Mesenchymal stem cell (in vitro differentiated cells and primary cell): ENCODE measurements around the gene L3MBTL1.
A peak's percentile ranks its signal among the peaks of the same experiment; 100 is the strongest.

Experiments
- DNase-seq: peaks from one replicate; pipeline ENCODE4 v3.0.0-alpha.2; 2013
- H2AFZ ChIP-seq: one replicate; pipeline ENCODE4 v1.6.1; 2013; ENCODE audit warnings: low read depth, mild to moderate bottlenecking, control low read depth, inconsistent platforms, low read length, moderate library complexity
- H2AK5ac ChIP-seq: 2 replicates; pipeline ENCODE4 v1.6.1; 2013; ENCODE audit warnings: low read length, moderate library complexity, mild to moderate bottlenecking, inconsistent platforms; ENCODE audit not compliant: severe bottlenecking
- H2BK120ac ChIP-seq: one replicate; pipeline ENCODE4 v1.6.1; 2013; ENCODE audit warnings: low read depth, mild to moderate bottlenecking, inconsistent platforms, low read length, moderate library complexity
- H2BK12ac ChIP-seq, 2 experiments: one replicate each; pipeline ENCODE4 v1.6.1; 2013; ENCODE audit warnings: inconsistent platforms in 2 of 2, low read length in 2 of 2, mild to moderate bottlenecking in 2 of 2, moderate library complexity in 2 of 2, control low read depth in 1 of 2
- H2BK15ac ChIP-seq: one replicate; pipeline ENCODE4 v1.6.1; 2013; ENCODE audit warnings: mild to moderate bottlenecking, low read depth, inconsistent platforms; ENCODE audit not compliant: poor library complexity, severe bottlenecking
- H2BK5ac ChIP-seq: 2 replicates; pipeline ENCODE4 v1.6.1; 2013; ENCODE audit warnings: low read depth, mild to moderate bottlenecking, low read length, control low read depth, inconsistent platforms; ENCODE audit not compliant: poor library complexity, severe bottlenecking
- H3K14ac ChIP-seq, 2 experiments: one replicate each; pipeline ENCODE4 v1.6.1; 2013; ENCODE audit warnings: inconsistent platforms in 2 of 2, low read length in 2 of 2, control low read depth in 1 of 2, mild to moderate bottlenecking in 1 of 2, moderate library complexity in 1 of 2
- H3K18ac ChIP-seq, 2 experiments: one replicate each; pipeline ENCODE4 v1.6.1; 2013; ENCODE audit warnings: inconsistent platforms in 2 of 2, low read length in 2 of 2, control low read depth in 1 of 2, low read depth in 1 of 2, mild to moderate bottlenecking in 1 of 2
- H3K23ac ChIP-seq, 2 experiments: one replicate each; pipeline ENCODE4 v1.6.1; 2013; ENCODE audit warnings: inconsistent platforms in 2 of 2, low read length in 2 of 2, mild to moderate bottlenecking in 2 of 2, moderate library complexity in 2 of 2, control low read depth in 1 of 2
- H3K27ac ChIP-seq: 2 replicates; pipeline ENCODE4 v1.5.1; 2013; ENCODE audit warnings: mild to moderate bottlenecking, moderate library complexity, low read length, control low read depth, inconsistent platforms; ENCODE audit not compliant: poor library complexity, severe bottlenecking
- H3K27me3 ChIP-seq, 2 experiments: 2 replicates each; pipeline versions ENCODE4 v1.6.1 to v1.7.0; 2013; ENCODE audit warnings: low read length in 2 of 2, mild to moderate bottlenecking in 2 of 2, moderate library complexity in 2 of 2, control low read depth in 1 of 2, inconsistent platforms in 1 of 2; ENCODE audit not compliant: control insufficient read depth in 1 of 2, insufficient read depth in 1 of 2
- H3K36me3 ChIP-seq, 2 experiments: 2 replicates each; pipeline versions ENCODE4 v1.6.1 to v1.7.0; 2013; ENCODE audit warnings: low read length in 2 of 2, control low read depth in 1 of 2, inconsistent platforms in 1 of 2, low read depth in 1 of 2, mild to moderate bottlenecking in 1 of 2; ENCODE audit not compliant: insufficient read depth in 2 of 2, control insufficient read depth in 1 of 2
- H3K4ac ChIP-seq, 2 experiments: one replicate each; pipeline ENCODE4 v1.6.1; 2013; ENCODE audit warnings: inconsistent platforms in 2 of 2, low read length in 2 of 2, mild to moderate bottlenecking in 2 of 2, moderate library complexity in 2 of 2, control low read depth in 1 of 2, low read depth in 1 of 2
- H3K4me1 ChIP-seq: 2 replicates; pipeline ENCODE4 v1.6.1; 2013; ENCODE audit warnings: low read depth, low read length, control low read depth; ENCODE audit not compliant: control insufficient read depth, insufficient read depth
- H3K4me2 ChIP-seq: 2 replicates; pipeline ENCODE4 v1.6.1; 2013; ENCODE audit warnings: low read length, mild to moderate bottlenecking, inconsistent platforms; ENCODE audit not compliant: poor library complexity, severe bottlenecking
- H3K4me3 ChIP-seq, 2 experiments: 2 replicates each; pipeline versions ENCODE4 v1.5.1 to v1.7.0; 2013; ENCODE audit warnings: low read length in 2 of 2, mild to moderate bottlenecking in 2 of 2, control low read depth in 1 of 2, low read depth in 1 of 2; ENCODE audit not compliant: insufficient read depth in 1 of 2
- H3K79me1 ChIP-seq: replicated peaks from 2 replicates; pipeline ENCODE4 v1.6.1; 2013; ENCODE audit warnings: mild to moderate bottlenecking, control low read depth, low read length, inconsistent platforms; ENCODE audit not compliant: poor library complexity, severe bottlenecking
- H3K9ac ChIP-seq: 2 replicates; pipeline ENCODE4 v1.7.0; 2013; ENCODE audit warnings: mild to moderate bottlenecking, low read length, moderate library complexity
- H3K9me3 ChIP-seq: 2 replicates; pipeline ENCODE4 v1.7.0; 2013; ENCODE audit warnings: mild to moderate bottlenecking, low read length; ENCODE audit not compliant: control insufficient read depth
- H4K8ac ChIP-seq: one replicate; pipeline ENCODE4 v1.6.1; 2013; ENCODE audit warnings: inconsistent platforms, mild to moderate bottlenecking, low read length, moderate library complexity
- H4K91ac ChIP-seq: one replicate; pipeline ENCODE4 v1.6.1; 2013; ENCODE audit warnings: mild to moderate bottlenecking, low read length, inconsistent platforms
- WGBS: methylation state at CpG from one replicate; pipeline ENCODE4 v1.1.7; 2013; ENCODE audit warnings: mixed read lengths; 5-methylcytosine and 5-hydroxymethylcytosine counted together

The L3MBTL1 gene

DNA sequence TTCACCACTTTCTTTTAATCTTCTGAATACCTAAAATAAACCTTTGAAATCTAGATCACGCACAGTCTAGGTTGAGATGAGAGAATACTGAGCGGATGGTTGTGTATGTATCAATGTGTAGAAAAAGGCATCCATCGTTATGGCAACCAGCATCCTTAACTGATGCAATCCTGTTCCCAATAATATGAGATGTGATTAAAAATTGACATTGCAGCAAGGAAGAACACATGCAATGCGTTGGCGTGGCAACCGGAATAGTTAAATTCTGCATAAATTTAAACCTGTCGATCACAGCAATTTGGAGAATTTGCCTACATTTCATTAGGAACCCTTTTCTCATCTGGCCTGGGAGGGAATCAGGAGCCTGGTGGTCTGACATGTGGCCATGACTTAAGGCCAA is 1.3 kb upstream of the L3MBTL1 start:
- no peak overlapping the region for H3K14ac ChIP-seq
- DNase-seq = no peak
- no peak overlapping the region for H2BK5ac ChIP-seq
- H3K79me1 ChIP-seq = peaks cover 2% of the 10 kb centered on the region
- no peak overlapping the region for H3K4me2 ChIP-seq
- H2BK120ac ChIP-seq = no peak overlapping the region
- no peak overlapping the region for H2AK5ac ChIP-seq
- peaks cover 12% of the 10 kb centered on the region for H3K4me1 ChIP-seq
- no peak overlapping the region for H2AFZ ChIP-seq
- no peak overlapping the region for H4K91ac ChIP-seq
- H4K8ac ChIP-seq = no peak overlapping the region
- H3K4me3 ChIP-seq = no peak overlapping the region
- no peak overlapping the region for H3K9ac ChIP-seq
- peaks cover 27 to 41% of the 10 kb centered on the region in 2 experiments for H3K27me3 ChIP-seq
- no peak overlapping the region for H3K23ac ChIP-seq
- H3K18ac ChIP-seq = no peak overlapping the region
- no peak overlapping the region for H3K27ac ChIP-seq
- no peak overlapping the region for H3K4ac ChIP-seq
- no peaks in the 10 kb centered on the region for H3K36me3 ChIP-seq
- H2BK15ac ChIP-seq = no peak overlapping the region
- H2BK12ac ChIP-seq = no peak overlapping the region
- H3K9me3 ChIP-seq = no peaks in the 10 kb centered on the region
- WGBS = 91% methylated on average over 7 of the region's 7 CpGs

DNA sequence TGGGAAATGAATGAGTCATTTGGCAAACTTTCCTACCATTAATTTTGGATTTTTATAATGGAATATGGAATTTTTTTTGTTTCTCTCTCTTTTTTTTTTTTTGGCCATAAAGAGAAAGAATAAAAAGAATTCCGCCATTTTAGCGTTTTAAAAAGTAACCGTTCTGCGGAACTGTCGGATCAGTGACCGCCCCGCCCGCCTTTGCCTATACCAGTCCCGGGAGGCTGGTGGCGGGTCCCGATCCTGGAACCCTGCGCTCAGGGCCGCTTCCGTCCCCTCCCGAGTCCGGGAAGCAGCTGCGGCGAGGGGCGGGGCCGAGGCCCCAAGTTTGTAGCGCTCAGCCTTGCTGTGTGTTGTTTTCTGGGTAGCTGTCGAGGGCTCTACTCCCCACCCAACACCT is 609 bp downstream of the L3MBTL1 start:
- peak overlapping the region; percentile 75 for H3K9ac ChIP-seq
- no peak overlapping the region for H2BK5ac ChIP-seq
- peaks cover 13% of the 10 kb centered on the region for H3K4me1 ChIP-seq
- no peak overlapping the region for H2BK120ac ChIP-seq
- no peak overlapping the region for H3K18ac ChIP-seq
- H3K4ac ChIP-seq = no peak overlapping the region
- WGBS = 11% methylated on average over 9 of the region's 22 CpGs
- H3K4me2 ChIP-seq = peak overlapping the region; percentile 95
- H3K27ac ChIP-seq = no peak overlapping the region
- H3K4me3 ChIP-seq = peak overlapping the region; percentile 23 to 77
- no peak overlapping the region for H3K23ac ChIP-seq
- peaks cover 0 to 2% of the 10 kb centered on the region in 2 experiments for H3K36me3 ChIP-seq
- no peaks in the 10 kb centered on the region for H3K9me3 ChIP-seq
- no peak overlapping the region for H4K91ac ChIP-seq
- peaks cover 26 to 38% of the 10 kb centered on the region in 2 experiments for H3K27me3 ChIP-seq
- H2AK5ac ChIP-seq = no peak overlapping the region
- peak overlapping the region; percentile 83 for H2AFZ ChIP-seq
- H3K79me1 ChIP-seq = peaks cover 8% of the 10 kb centered on the region
- no peak overlapping the region for H2BK12ac ChIP-seq
- no peak for DNase-seq
- H2BK15ac ChIP-seq = no peak overlapping the region
- no peak overlapping the region for H3K14ac ChIP-seq
- H4K8ac ChIP-seq = no peak overlapping the region

DNA sequence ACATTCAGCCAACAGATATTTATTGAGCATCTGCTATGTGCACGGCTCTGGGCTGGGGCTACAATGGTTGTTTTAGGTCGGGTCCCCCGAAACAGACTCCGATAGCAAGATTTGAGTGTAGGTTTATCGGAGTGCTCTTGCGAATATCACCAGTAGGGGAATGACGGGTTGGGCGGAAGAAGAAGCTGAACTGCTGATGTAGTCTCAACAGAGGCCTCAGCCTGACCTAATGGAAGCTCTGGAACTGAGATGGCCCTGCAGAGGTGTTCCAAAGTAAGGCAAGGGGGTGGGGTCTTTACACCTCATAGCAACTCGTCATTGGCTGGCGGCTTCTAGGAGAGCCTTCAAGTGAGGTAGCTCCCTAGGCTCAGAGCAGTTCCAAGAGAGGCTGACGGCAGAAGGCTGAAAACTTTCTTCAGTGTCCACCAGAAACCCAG is 1.1 kb downstream of the L3MBTL1 start:
- no peak overlapping the region for H3K18ac ChIP-seq
- H3K9me3 ChIP-seq = no peaks in the 10 kb centered on the region
- no peak overlapping the region for H2AK5ac ChIP-seq
- H2AFZ ChIP-seq = no peak overlapping the region
- peak; percentile 34 for DNase-seq
- no peak overlapping the region for H2BK15ac ChIP-seq
- H2BK5ac ChIP-seq = no peak overlapping the region
- H2BK12ac ChIP-seq = no peak overlapping the region
- no peak overlapping the region for H3K23ac ChIP-seq
- H3K4me3 ChIP-seq = peak overlapping the region in 1 of 2 experiments; percentile 77
- H3K14ac ChIP-seq = no peak overlapping the region
- H3K4me2 ChIP-seq = no peak overlapping the region
- no peak overlapping the region for H2BK120ac ChIP-seq
- no peak overlapping the region for H4K91ac ChIP-seq
- WGBS = 52% methylated on average over 11 of the region's 11 CpGs
- peaks cover 23 to 38% of the 10 kb centered on the region in 2 experiments for H3K27me3 ChIP-seq
- H3K27ac ChIP-seq = no peak overlapping the region
- H3K4ac ChIP-seq = no peak overlapping the region
- peaks cover 9% of the 10 kb centered on the region for H3K79me1 ChIP-seq
- no peak overlapping the region for H4K8ac ChIP-seq
- peaks cover 18% of the 10 kb centered on the region for H3K4me1 ChIP-seq
- peaks cover 0 to 5% of the 10 kb centered on the region in 2 experiments for H3K36me3 ChIP-seq
- H3K9ac ChIP-seq = no peak overlapping the region

DNA sequence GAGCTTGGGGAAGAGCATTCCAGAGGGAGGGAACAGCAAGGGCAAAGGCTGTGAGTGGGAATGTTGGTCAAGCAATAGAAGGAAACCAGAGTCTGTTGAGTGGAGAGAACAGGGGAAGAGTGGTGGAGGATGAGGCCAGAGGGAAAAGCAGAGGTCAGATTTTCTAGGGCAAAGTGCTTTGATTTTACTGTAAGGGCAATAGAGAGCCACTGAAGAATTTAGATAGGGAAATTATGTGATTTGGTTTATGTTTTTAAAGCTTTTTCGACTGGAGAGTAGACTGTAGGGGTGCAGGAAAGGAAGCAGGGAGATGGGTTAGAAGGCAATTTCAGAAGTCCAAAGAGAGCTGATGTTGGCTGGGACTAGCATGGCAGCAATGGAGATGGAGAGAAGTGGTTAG is 4.4 kb downstream of the L3MBTL1 start:
- peaks cover 4 to 11% of the 10 kb centered on the region in 2 experiments for H3K27me3 ChIP-seq
- H3K9ac ChIP-seq = no peak overlapping the region
- H2AK5ac ChIP-seq = no peak overlapping the region
- peaks cover 27% of the 10 kb centered on the region for H3K4me1 ChIP-seq
- no peak overlapping the region for H3K23ac ChIP-seq
- no peak overlapping the region for H3K4me2 ChIP-seq
- no peak overlapping the region for H2BK15ac ChIP-seq
- no peak overlapping the region for H2BK12ac ChIP-seq
- no peak overlapping the region for H3K18ac ChIP-seq
- H2BK5ac ChIP-seq = no peak overlapping the region
- H3K4me3 ChIP-seq = no peak overlapping the region
- no peak overlapping the region for H4K91ac ChIP-seq
- 92% methylated on average over 1 of the region's 1 CpG for WGBS
- peaks cover 0 to 16% of the 10 kb centered on the region in 2 experiments for H3K36me3 ChIP-seq
- no peak overlapping the region for H3K4ac ChIP-seq
- DNase-seq = no peak
- H3K79me1 ChIP-seq = peaks cover 20% of the 10 kb centered on the region
- no peak overlapping the region for H2AFZ ChIP-seq
- no peak overlapping the region for H2BK120ac ChIP-seq
- no peaks in the 10 kb centered on the region for H3K9me3 ChIP-seq
- H4K8ac ChIP-seq = no peak overlapping the region
- H3K27ac ChIP-seq = no peak overlapping the region
- H3K14ac ChIP-seq = no peak overlapping the region
